Type B pancreatic cell (in vitro differentiated cells): Measurements from ENCODE around the gene SYTL3. TPM values are rescaled to one million over a fixed set of nuclear protein-coding genes. Genes with fewer than 3 reads are reported as not detected.
A peak's percentile ranks its signal among the peaks of the same experiment; 100 is the strongest.

ENCODE experiments used
- DNase-seq: peaks from one replicate; pipeline ENCODE4 v3.0.0; 2021; ENCODE audit warnings: mixed read lengths; ENCODE audit not compliant: unreplicated experiment; ENCODE audit errors: extremely low spot score
- H3K27ac Mint-ChIP-seq: 2 replicates; pipeline ENCODE4 v1.8.0; 2021; ENCODE audit warnings: mild to moderate bottlenecking, mixed read lengths
- H3K27me3 Mint-ChIP-seq: 2 replicates; pipeline ENCODE4 v1.8.0; 2021; ENCODE audit warnings: mixed read lengths
- H3K36me3 Mint-ChIP-seq: 2 replicates; pipeline ENCODE4 v1.8.0; 2021; ENCODE audit warnings: mixed read lengths
- H3K4me1 Mint-ChIP-seq: one replicate; pipeline ENCODE4 v1.8.0; 2021; ENCODE audit warnings: mixed read lengths; ENCODE audit not compliant: unreplicated experiment
- H3K4me3 Mint-ChIP-seq: 2 replicates; pipeline ENCODE4 v1.8.0; 2021; ENCODE audit warnings: mild to moderate bottlenecking, mixed read lengths
- H3K9me3 Mint-ChIP-seq: 2 replicates; pipeline ENCODE4 v1.8.0; 2021; ENCODE audit warnings: mixed read lengths
- total RNA-seq: library from RNA; stranded (reverse); gene quantifications from 2 replicates; pipeline ENCODE4 v1.2.1, GENCODE V29; 2021; ENCODE audit warnings: low replicate concordance
- TF ChIP-seq, protein P1 (sequence below): fragments of 200-600 bp; sonication (generic); conservative IDR thresholded peaks from 2 replicates; pipeline ENCODE4 v1.5.0; 2021; ENCODE audit warnings: antibody characterized with exemption, mild to moderate bottlenecking

Gene SYTL3
- total RNA-seq, 1 donor from 2014 or later: 2.2 TPM

DNA sequence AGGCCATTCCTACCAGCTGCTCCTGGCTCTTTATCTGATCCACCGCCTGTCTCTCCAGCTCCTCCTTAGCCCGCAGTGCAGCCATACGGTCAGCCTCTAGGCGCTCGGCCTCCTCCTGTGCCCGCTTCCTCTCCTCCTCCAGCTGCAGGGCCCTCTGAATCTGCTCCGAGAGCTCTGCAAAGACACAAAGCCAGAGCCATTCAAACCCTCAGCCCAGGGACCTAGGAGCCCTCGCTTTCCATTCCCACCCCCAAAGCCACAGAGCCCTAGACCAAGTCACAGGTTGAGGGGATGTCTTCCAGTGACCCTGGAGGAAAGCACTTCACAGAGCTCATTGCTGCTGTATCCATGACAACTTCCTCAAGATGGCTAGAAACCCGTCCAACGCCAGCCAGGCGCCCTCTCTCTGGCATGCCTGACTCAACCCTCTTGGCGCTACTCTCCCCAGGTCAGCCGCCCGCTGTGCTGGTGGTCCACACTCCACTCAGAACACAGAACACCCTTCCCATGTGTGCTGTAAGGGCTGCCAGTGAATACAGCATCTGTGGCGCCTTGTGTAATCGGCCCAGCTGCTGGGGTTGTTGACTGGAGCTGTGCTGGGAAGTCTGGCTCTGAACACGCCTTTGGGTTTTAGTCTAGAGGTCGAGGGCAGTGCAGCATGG lies 120.0 kb downstream of the SYTL3 start:
- Mint-ChIP-seq H3K9me3 (no peaks in the 10 kb centered on the region), H3K4me1 (peaks cover 23% of the 10 kb centered on the region), H3K27ac (peak overlapping the region; percentile 79), H3K4me3 (no peak overlapping the region), H3K27me3 (no peaks in the 10 kb centered on the region), H3K36me3 (peaks cover 62% of the 10 kb centered on the region)
- TF ChIP-seq, protein P1, sequence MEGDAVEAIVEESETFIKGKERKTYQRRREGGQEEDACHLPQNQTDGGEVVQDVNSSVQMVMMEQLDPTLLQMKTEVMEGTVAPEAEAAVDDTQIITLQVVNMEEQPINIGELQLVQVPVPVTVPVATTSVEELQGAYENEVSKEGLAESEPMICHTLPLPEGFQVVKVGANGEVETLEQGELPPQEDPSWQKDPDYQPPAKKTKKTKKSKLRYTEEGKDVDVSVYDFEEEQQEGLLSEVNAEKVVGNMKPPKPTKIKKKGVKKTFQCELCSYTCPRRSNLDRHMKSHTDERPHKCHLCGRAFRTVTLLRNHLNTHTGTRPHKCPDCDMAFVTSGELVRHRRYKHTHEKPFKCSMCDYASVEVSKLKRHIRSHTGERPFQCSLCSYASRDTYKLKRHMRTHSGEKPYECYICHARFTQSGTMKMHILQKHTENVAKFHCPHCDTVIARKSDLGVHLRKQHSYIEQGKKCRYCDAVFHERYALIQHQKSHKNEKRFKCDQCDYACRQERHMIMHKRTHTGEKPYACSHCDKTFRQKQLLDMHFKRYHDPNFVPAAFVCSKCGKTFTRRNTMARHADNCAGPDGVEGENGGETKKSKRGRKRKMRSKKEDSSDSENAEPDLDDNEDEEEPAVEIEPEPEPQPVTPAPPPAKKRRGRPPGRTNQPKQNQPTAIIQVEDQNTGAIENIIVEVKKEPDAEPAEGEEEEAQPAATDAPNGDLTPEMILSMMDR: no peak
- no peak for DNase-seq

DNA sequence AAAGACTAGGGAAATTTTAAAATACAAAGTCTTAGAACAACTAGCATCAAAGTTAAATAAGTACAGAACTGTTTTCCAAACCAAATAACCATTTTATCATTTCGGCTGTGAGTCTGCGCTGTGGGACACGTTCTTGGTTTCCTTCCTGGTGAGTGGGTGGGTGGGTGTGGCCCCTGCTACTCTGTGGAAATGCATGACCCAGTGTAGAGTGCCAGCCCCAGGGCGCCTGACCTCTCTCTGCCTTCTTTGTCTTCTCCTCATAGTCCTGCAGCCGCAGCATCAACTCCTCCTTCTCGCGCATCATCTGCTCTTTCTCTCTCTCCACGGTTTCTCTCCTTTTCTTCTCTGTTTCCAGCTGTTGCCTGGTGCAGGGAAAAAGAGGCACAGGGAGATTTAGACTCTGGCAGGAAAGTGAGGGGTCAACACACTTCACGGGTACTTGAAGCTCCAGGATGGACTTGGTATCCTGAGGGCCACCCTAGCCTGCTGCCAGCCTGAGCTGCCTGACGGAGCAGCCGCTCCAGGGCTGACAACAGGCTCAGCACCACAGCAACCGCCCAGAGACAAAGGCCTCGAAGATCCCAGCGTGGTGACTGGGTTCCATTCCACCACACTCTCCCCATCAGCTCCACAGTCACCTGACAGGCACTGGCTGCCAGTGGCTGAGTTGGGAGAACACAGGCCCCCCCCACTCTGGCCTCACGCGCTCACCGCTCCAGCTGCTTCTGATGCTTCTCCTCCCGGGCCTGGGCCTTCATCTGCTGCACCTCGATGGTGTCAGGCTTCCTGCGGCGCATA lies 120.9 kb downstream of the SYTL3 start:
- Mint-ChIP-seq H3K9me3 (no peaks in the 10 kb centered on the region), H3K36me3 (peaks cover 66% of the 10 kb centered on the region), H3K4me3 (no peak overlapping the region), H3K27me3 (no peaks in the 10 kb centered on the region), H3K4me1 (peaks cover 23% of the 10 kb centered on the region), H3K27ac (peak overlapping the region; percentile 79)
- TF ChIP-seq, protein P1: no peak
- no peak for DNase-seq

DNA sequence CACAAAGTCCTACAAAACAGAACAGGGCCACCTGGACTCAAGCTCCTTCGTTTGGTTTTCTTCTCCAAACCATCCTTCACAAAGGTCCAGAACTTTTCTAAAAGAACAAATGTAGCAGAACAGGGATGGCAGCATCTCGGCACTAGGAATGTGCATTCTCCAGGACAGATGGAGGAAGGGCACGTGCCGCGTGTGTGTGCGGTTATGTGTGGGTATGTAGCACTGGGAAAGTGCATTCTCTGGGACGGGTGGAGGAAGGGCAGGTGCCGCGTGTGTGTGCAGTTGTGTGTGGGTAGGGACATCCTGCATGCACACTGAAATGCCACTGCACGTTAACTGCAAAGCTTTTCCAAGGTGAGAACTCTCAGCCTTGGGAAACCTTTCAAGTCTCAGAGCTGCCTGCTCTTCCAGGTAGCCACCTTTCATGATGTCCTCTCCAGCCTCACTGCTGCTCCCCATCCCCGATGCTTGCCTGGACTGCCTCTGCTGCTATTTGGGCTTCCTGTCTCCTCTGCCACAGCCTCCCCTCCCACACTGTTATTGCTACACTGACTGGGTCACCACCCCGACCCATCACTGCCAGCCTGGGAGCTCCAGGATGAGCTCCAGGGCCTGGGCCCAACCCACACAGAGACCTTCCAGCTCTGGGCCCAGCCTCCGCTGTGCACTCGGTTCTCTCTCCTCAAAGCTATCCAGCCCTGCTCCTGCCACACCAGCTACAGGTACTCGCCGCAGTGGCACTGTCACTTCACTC lies 121.7 kb downstream of the SYTL3 start:
- TF ChIP-seq, protein P1: no peak
- Mint-ChIP-seq H3K36me3 (peaks cover 62% of the 10 kb centered on the region), H3K4me3 (no peak overlapping the region), H3K4me1 (peaks cover 23% of the 10 kb centered on the region), H3K9me3 (no peaks in the 10 kb centered on the region), H3K27me3 (no peaks in the 10 kb centered on the region), H3K27ac (peak overlapping the region; percentile 57)
- no peak for DNase-seq

DNA sequence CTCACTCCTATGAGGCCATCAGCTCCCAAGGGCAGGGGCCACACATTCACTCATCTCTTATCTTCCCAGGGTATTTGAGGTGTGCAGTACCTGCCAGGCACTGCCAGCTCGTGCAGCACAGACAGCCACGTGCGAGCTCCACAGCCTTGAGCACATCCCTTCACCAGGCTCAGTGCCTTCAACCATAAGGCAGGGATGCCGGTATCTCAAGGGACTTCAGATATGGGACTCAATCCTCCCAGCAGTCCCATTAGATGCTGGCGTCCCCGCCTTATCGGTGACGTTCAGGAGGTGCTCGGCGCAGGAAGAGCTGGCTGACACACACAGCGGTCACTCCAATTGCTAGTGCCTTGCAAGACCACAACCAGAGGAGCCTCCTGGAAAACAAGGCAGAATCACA lies 122.3 kb downstream of the SYTL3 start:
- Mint-ChIP-seq H3K4me3 (no peak overlapping the region), H3K36me3 (peaks cover 67% of the 10 kb centered on the region), H3K9me3 (no peaks in the 10 kb centered on the region), H3K4me1 (peaks cover 27% of the 10 kb centered on the region), H3K27ac (peak overlapping the region; percentile 57), H3K27me3 (no peaks in the 10 kb centered on the region)
- TF ChIP-seq, protein P1: no peak
- no peak for DNase-seq

DNA sequence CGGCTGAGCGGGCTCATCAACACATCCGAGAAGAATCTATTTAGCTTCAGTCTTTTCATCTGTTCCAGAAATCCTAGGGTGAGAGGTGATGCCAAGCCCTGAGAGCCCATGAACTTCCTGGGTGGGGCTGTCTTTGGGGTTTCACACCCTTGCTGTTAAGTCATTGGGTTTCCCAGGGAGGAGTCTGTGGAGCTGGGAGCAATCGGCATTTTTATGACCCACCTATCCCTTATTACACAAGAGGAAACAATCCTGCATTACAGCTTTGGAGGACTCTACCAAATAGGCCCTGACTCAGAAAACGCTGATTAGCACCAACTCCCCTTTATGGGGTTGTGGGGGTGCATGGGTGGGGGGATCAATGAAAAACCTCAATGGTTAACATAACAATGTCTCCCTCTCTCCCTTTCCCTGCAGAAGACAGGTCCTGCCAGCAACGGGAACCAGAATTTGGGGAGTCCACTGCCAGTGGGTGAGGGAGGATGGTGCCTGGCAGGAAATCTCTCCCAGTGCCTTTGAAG lies 123.1 kb downstream of the SYTL3 start:
- Mint-ChIP-seq H3K4me1 (peaks cover 27% of the 10 kb centered on the region), H3K9me3 (no peaks in the 10 kb centered on the region), H3K4me3 (no peak overlapping the region), H3K27me3 (no peaks in the 10 kb centered on the region), H3K27ac (peak overlapping the region; percentile 88), H3K36me3 (peaks cover 64% of the 10 kb centered on the region)
- TF ChIP-seq, protein P1: no peak
- no peak for DNase-seq
